ENCODE measurements around the gene HMX1. TPM values are rescaled to one million over a fixed set of nuclear protein-coding genes. Genes with fewer than 3 reads are reported as not detected.

HMX1 gene
- total RNA-seq, 1 experiment from 2014 or later, result not detected

- no peak for DNase-seq (ENCODE audit: unreplicated experiment)
- ChIA-PET CTCF (no interaction called here), POLR2A (no interaction called here)
- BruUV-seq (replicated peaks), result no TSS peak
- no peaks in the 10 kb centered on the region for H3K36me3 Mint-ChIP-seq (ENCODE audit: insufficient read depth, unreplicated experiment)
- intact Hi-C loops (cut with micrococcal nuclease), result no loop called here
- TF ChIP-seq, protein P1, sequence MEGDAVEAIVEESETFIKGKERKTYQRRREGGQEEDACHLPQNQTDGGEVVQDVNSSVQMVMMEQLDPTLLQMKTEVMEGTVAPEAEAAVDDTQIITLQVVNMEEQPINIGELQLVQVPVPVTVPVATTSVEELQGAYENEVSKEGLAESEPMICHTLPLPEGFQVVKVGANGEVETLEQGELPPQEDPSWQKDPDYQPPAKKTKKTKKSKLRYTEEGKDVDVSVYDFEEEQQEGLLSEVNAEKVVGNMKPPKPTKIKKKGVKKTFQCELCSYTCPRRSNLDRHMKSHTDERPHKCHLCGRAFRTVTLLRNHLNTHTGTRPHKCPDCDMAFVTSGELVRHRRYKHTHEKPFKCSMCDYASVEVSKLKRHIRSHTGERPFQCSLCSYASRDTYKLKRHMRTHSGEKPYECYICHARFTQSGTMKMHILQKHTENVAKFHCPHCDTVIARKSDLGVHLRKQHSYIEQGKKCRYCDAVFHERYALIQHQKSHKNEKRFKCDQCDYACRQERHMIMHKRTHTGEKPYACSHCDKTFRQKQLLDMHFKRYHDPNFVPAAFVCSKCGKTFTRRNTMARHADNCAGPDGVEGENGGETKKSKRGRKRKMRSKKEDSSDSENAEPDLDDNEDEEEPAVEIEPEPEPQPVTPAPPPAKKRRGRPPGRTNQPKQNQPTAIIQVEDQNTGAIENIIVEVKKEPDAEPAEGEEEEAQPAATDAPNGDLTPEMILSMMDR (IDR thresholded peaks at IDR 0.05; ENCODE audit: unreplicated experiment), result no peak
- H3K4me1 Mint-ChIP-seq (ENCODE audit: insufficient read depth, unreplicated experiment), result no peaks in the 10 kb centered on the region
- no peak overlapping the region for H3K27ac Mint-ChIP-seq (ENCODE audit: low read depth, unreplicated experiment)
- no peak overlapping the region for H3K4me3 Mint-ChIP-seq (ENCODE audit: unreplicated experiment)
- no peaks in the 10 kb centered on the region for H3K27me3 Mint-ChIP-seq (ENCODE audit: insufficient read depth, unreplicated experiment)
- H3K9me3 Mint-ChIP-seq (ENCODE audit: unreplicated experiment), result peaks cover 8% of the 10 kb centered on the region
Observed at GRCh38 chr4:8866828-8867623, 4.6 kb downstream of the HMX1 start.

- Mint-ChIP-seq H3K4me1 (ENCODE audit: insufficient read depth, unreplicated experiment) (no peaks in the 10 kb centered on the region), H3K4me3 (ENCODE audit: unreplicated experiment) (no peak overlapping the region), H3K27ac (ENCODE audit: low read depth, unreplicated experiment) (no peak overlapping the region), H3K9me3 (ENCODE audit: unreplicated experiment) (peaks cover 8% of the 10 kb centered on the region), H3K36me3 (ENCODE audit: insufficient read depth, unreplicated experiment) (no peaks in the 10 kb centered on the region), H3K27me3 (ENCODE audit: insufficient read depth, unreplicated experiment) (no peaks in the 10 kb centered on the region)
- TF ChIP-seq, protein P1 (IDR thresholded peaks at IDR 0.05; ENCODE audit: unreplicated experiment), result no peak
- intact Hi-C loops (cut with micrococcal nuclease), result no loop called here
- ChIA-PET POLR2A (no interaction called here), CTCF (no interaction called here)
- BruUV-seq (replicated peaks), result no TSS peak
- no peak for DNase-seq (ENCODE audit: unreplicated experiment)
Observed at GRCh38 chr4:8866421-8866820, 5.2 kb downstream of the HMX1 start.

DNA sequence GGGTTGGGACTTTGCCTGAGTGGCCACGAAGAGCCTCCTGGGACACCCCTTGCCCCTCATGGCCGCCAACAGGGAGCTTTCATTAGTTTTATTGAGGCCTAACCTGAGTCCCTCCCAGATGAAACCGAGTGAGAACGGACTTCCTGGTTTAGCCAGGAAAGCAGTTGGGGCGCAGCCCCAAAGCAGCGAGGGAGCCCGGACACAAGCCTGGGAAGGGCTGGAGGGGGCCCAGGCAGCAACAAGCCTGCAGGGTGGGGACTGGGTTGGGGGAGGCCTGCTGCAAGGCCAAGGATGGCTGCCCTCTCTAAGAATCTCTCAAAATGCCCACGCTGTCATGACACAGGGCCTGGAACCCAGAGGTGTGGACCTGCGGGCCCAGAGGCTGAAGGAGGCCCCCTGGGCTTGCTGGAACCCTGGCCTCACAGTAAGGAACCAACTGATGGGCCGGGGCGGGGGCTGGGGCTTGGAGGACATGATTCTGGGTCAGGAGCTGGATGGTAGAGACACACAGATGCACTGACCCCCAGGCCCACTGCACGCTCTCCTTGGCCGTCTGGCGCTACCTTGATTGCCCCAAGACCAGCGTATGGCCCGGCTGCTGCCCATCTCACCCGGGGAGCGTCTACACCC lies 5.8 kb downstream of the HMX1 start:
- intact Hi-C loops (cut with micrococcal nuclease), result no loop called here

More for the DNA sequence above, 5.8 kb downstream of the HMX1 start:
- Mint-ChIP-seq H3K36me3 (ENCODE audit: insufficient read depth, unreplicated experiment) (no peaks in the 10 kb centered on the region), H3K4me1 (ENCODE audit: insufficient read depth, unreplicated experiment) (no peaks in the 10 kb centered on the region), H3K27ac (ENCODE audit: low read depth, unreplicated experiment) (no peak overlapping the region), H3K4me3 (ENCODE audit: unreplicated experiment) (no peak overlapping the region), H3K9me3 (ENCODE audit: unreplicated experiment) (peaks cover 5% of the 10 kb centered on the region), H3K27me3 (ENCODE audit: insufficient read depth, unreplicated experiment) (no peaks in the 10 kb centered on the region)
- DNase-seq (ENCODE audit: unreplicated experiment), result no peak
- no TSS peak for BruUV-seq (replicated peaks)
- TF ChIP-seq, protein P1 (IDR thresholded peaks at IDR 0.05; ENCODE audit: unreplicated experiment), result no peak
- CTCF ChIA-PET, result interaction anchor here (2.1 kb wide), 1 partner anchor 51 kb away, joined by 5 read pairs; no protein-coding TSS in a partner anchor
- POLR2A ChIA-PET, result no interaction called here
